Measurements from ENCODE around the gene IFRD1. TPM values are rescaled to one million over a fixed set of nuclear protein-coding genes. Genes with fewer than 3 reads are reported as not detected.

Gene IFRD1
- total RNA-seq, 1 experiment from 2014 or later: 79.6 TPM

GRCh38 chr7:112497481-112497880 is 47.2 kb downstream of the IFRD1 start:
- Histone ChIP-seq H3F3A (ENCODE audit: insufficient read depth, low read depth) (no peaks in the 10 kb centered on the region), H3K9me2 (ENCODE audit: insufficient read depth) (no peaks in the 10 kb centered on the region), H3K27me3 (ENCODE audit: insufficient read depth, low read depth) (no peaks in the 10 kb centered on the region), H3K79me2 (ENCODE audit: low read depth) (no peaks in the 10 kb centered on the region), H4K20me1 (ENCODE audit: insufficient read depth) (no peaks in the 10 kb centered on the region), H3K4me2 (no peak overlapping the region), H3K36me3 (ENCODE audit: low read depth) (no peaks in the 10 kb centered on the region), H3K4me1 (replicated peaks; ENCODE audit: insufficient read depth) (no peaks in the 10 kb centered on the region), H3K27ac (no peak overlapping the region), H3K4me3 (no peak overlapping the region), H3K9me3 (ENCODE audit: insufficient read depth, low read depth) (no peaks in the 10 kb centered on the region), H2AFZ (no peak overlapping the region)
- intact Hi-C loops (cut with micrococcal nuclease; ENCODE audit: unreplicated experiment): loop anchor here (5.0 to 10.0 kb wide), 4 partner anchors 85 to 643 kb away; no protein-coding TSS in a partner anchor
- no peak for TF ChIP-seq CTCF (conservative IDR thresholded peaks at IDR 0.05)
- TF ChIP-seq EZH2 (IDR thresholded peaks at IDR 0.05; ENCODE audit: low read depth): no peak
- no peak for DNase-seq
- POLR2A ChIA-PET (ENCODE audit: unreplicated experiment): no interaction called here
- BruUV-seq (replicated peaks): no TSS peak
- CTCF ChIA-PET: no interaction called here

DNA sequence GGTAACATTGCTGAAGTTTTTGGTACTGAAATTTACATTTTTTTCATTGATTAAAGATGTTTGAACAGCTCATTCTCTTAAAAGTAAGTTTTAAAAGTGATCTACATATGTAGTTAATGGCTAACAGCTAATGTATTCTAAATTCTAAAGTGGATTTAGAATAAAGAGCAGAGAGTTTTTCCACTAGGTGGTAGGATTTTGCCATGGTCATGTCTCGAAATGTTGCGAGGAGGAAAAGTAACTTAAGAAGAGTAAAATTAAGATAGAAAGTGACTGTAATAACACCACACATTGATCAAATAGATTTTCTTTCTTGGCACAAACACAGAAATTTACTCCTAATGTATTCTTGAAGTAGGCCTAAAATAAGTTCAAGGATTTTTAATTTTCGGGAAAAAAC is 50.4 kb downstream of the IFRD1 start:
- DNase-seq: no peak
- Histone ChIP-seq H3K27ac (no peak overlapping the region), H4K20me1 (ENCODE audit: insufficient read depth) (no peaks in the 10 kb centered on the region), H3K4me1 (replicated peaks; ENCODE audit: insufficient read depth) (no peaks in the 10 kb centered on the region), H3K9me3 (ENCODE audit: insufficient read depth, low read depth) (no peaks in the 10 kb centered on the region), H3K79me2 (ENCODE audit: low read depth) (no peaks in the 10 kb centered on the region), H3K4me2 (no peak overlapping the region), H3F3A (ENCODE audit: insufficient read depth, low read depth) (no peaks in the 10 kb centered on the region), H3K4me3 (no peak overlapping the region), H2AFZ (no peak overlapping the region), H3K9me2 (ENCODE audit: insufficient read depth) (no peaks in the 10 kb centered on the region), H3K27me3 (ENCODE audit: insufficient read depth, low read depth) (no peaks in the 10 kb centered on the region), H3K36me3 (ENCODE audit: low read depth) (no peaks in the 10 kb centered on the region)
- intact Hi-C loops (cut with micrococcal nuclease; ENCODE audit: unreplicated experiment): loop anchor here (5.0 kb wide), 1 partner anchor 922 kb away; no protein-coding TSS in a partner anchor
- BruUV-seq (replicated peaks): no TSS peak
- ChIA-PET CTCF (interaction anchor here (0.6 kb wide), 1 partner anchor 307 kb away, joined by 4 read pairs; no protein-coding TSS in a partner anchor), POLR2A (ENCODE audit: unreplicated experiment) (no interaction called here)
- TF ChIP-seq EZH2 (IDR thresholded peaks at IDR 0.05; ENCODE audit: low read depth): no peak
- no peak for TF ChIP-seq CTCF (conservative IDR thresholded peaks at IDR 0.05)

- H3K27ac ChIP-seq: no peak overlapping the region
- H3K4me2 ChIP-seq: no peak overlapping the region
- no peak for TF ChIP-seq CTCF (conservative IDR thresholded peaks at IDR 0.05)
- TF ChIP-seq EZH2 (IDR thresholded peaks at IDR 0.05; ENCODE audit: low read depth): no peak
- no peak overlapping the region for H3K4me3 ChIP-seq
- no peaks in the 10 kb centered on the region for H3F3A ChIP-seq (ENCODE audit: insufficient read depth, low read depth)
- intact Hi-C loops (cut with micrococcal nuclease; ENCODE audit: unreplicated experiment): loop anchor here (5.0 kb wide), 1 partner anchor 920 kb away; no protein-coding TSS in a partner anchor
- no peak overlapping the region for H2AFZ ChIP-seq
- H3K9me2 ChIP-seq (ENCODE audit: insufficient read depth): no peaks in the 10 kb centered on the region
- CTCF ChIA-PET: no interaction called here
- no TSS peak for BruUV-seq (replicated peaks)
- no peaks in the 10 kb centered on the region for H4K20me1 ChIP-seq (ENCODE audit: insufficient read depth)
- no peak for DNase-seq
- no peaks in the 10 kb centered on the region for H3K27me3 ChIP-seq (ENCODE audit: insufficient read depth, low read depth)
- no peaks in the 10 kb centered on the region for H3K9me3 ChIP-seq (ENCODE audit: insufficient read depth, low read depth)
- H3K36me3 ChIP-seq (ENCODE audit: low read depth): no peaks in the 10 kb centered on the region
- no peaks in the 10 kb centered on the region for H3K79me2 ChIP-seq (ENCODE audit: low read depth)
- POLR2A ChIA-PET (ENCODE audit: unreplicated experiment): interaction anchor here (0.6 kb wide), 1 partner anchor 742 kb away, joined by 3 read pairs; no protein-coding TSS in a partner anchor
- no peaks in the 10 kb centered on the region for H3K4me1 ChIP-seq (replicated peaks; ENCODE audit: insufficient read depth)
Observed at GRCh38 chr7:112501801-112502503, 51.7 kb downstream of the IFRD1 start.

Data from PC-9 (cell line).